ENCODE results near the gene ATXN1.

Gene ATXN1

DNA sequence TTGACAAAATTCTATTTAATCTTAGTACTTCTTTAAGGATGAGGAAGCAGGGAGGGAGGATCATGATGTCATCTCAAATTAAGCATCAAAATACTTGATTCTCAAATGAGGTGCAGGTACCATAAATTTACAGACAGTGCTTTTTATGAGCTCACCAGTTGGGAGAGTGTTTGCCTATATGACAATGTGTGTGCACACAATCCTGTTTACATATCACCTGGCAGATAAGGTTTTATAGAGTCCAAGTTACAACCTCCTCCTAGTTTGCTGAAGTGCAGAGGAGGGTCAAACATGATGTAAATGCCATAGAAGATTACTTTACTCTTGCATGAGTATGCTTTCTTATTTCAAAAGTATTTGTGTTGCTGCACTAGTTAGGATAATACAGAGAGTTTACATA is 6.4 kb downstream of the ATXN1 start:
- ChIA-PET CTCF (interaction anchor here (1.3 to 2.1 kb wide), 3 partner anchors 9 to 59 kb away, joined by 3 to 10 read pairs (median 3); no protein-coding TSS in a partner anchor), POLR2A (interaction anchor here (0.5 kb wide), 1 partner anchor 324 kb away, joined by 3 read pairs; no protein-coding TSS in a partner anchor)
- DNase-seq (ENCODE audit: extremely low spot score), result no peak
- TF ChIP-seq, protein P1, sequence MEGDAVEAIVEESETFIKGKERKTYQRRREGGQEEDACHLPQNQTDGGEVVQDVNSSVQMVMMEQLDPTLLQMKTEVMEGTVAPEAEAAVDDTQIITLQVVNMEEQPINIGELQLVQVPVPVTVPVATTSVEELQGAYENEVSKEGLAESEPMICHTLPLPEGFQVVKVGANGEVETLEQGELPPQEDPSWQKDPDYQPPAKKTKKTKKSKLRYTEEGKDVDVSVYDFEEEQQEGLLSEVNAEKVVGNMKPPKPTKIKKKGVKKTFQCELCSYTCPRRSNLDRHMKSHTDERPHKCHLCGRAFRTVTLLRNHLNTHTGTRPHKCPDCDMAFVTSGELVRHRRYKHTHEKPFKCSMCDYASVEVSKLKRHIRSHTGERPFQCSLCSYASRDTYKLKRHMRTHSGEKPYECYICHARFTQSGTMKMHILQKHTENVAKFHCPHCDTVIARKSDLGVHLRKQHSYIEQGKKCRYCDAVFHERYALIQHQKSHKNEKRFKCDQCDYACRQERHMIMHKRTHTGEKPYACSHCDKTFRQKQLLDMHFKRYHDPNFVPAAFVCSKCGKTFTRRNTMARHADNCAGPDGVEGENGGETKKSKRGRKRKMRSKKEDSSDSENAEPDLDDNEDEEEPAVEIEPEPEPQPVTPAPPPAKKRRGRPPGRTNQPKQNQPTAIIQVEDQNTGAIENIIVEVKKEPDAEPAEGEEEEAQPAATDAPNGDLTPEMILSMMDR (IDR thresholded peaks at IDR 0.05; ENCODE audit: control extremely low read depth, extremely low read depth, low read depth, missing control alignments), result no peak

DNA sequence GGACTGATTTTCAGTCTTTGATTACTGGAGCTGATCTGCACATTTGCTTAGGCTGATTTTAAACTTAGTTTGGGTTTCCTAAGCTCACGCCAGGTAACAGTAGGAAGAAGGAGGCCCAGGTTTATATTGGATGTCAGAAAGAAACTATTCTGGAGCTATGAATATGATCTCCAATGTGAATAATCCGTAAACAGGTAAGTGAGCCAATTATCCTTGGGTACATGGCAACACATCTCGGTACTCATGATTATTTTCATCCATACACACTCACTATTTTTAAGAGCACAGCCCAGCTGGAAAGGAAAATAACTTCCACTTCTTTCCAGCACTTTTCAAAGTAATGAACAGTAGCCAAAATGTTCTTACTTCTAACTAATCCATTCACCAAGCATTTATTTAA is 7.0 kb downstream of the ATXN1 start:
- DNase-seq (ENCODE audit: extremely low spot score), result no peak
- TF ChIP-seq, protein P1 (IDR thresholded peaks at IDR 0.05; ENCODE audit: control extremely low read depth, extremely low read depth, low read depth, missing control alignments), result no peak
- ChIA-PET POLR2A (interaction anchor here (0.5 kb wide), 1 partner anchor 415 kb away, joined by 3 read pairs; no protein-coding TSS in a partner anchor), CTCF (interaction anchor here (1.0 to 2.1 kb wide), 4 partner anchors 9 to 59 kb away, joined by 3 to 10 read pairs (median 3); no protein-coding TSS in a partner anchor)

DNA sequence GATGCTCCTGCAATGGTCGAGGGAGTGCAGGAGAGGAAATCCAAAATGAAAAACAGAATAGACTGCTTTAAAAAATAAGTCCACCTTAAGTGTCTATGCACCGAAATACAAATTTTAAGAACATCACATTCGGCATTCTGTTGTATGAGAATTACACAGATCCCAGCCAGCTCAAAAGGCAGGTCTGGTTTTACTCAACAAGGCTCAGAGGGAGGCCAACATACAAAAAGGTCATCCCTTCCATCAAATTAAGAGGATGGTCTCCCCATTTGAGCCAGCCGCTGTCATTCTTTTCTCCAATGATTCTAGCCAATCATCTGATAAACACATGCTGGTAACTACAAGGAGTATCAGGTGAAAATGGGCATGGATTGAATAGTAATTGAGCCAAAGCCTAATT is 7.9 kb downstream of the ATXN1 start:
- ChIA-PET CTCF (interaction anchor here (1.0 to 2.1 kb wide), 2 partner anchors 8 to 10 kb away, joined by 3 to 10 read pairs; no protein-coding TSS in a partner anchor), POLR2A (no interaction called here)
- TF ChIP-seq, protein P1 (IDR thresholded peaks at IDR 0.05; ENCODE audit: control extremely low read depth, extremely low read depth, low read depth, missing control alignments), result no peak
- DNase-seq (ENCODE audit: extremely low spot score), result no peak

DNA sequence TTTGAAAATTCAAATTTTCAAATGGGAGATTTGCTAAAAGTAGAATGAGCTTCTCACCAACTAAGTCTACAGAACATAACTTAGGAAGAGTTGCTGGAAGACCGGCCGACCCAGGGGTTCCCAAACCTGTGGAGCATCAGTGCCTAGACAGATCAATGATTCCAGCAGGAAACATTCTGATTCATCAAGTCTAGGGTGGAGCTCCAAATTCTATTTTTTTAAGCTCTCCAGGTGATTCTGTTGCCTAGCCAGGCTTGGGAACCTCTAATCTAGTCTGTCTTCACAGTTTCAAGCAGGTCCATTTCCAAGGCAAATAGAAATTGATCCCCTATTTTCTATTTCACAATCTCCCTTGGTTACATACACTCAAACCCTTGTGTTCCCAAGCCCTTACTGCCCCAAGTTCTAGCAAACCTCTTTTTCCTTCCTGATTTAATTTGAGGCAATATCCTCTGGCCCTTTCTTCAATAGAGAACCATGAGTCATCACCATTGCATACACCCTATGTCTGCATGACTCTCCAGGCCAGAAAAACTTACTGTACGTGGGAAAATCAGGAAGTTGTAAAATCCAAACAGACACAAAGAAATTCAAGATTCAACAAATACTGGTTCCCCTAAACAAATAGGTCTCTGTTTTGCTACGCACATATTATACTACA is 8.9 kb downstream of the ATXN1 start:
- CTCF ChIA-PET, result interaction anchor here (0.8 to 1.2 kb wide), 3 partner anchors 11 to 40 kb away, joined by 3 to 9 read pairs (median 3); no protein-coding TSS in a partner anchor
- TF ChIP-seq, protein P1 (IDR thresholded peaks at IDR 0.05; ENCODE audit: control extremely low read depth, extremely low read depth, low read depth, missing control alignments), result no peak
- DNase-seq (ENCODE audit: extremely low spot score), result no peak
- POLR2A ChIA-PET, result no interaction called here

DNA sequence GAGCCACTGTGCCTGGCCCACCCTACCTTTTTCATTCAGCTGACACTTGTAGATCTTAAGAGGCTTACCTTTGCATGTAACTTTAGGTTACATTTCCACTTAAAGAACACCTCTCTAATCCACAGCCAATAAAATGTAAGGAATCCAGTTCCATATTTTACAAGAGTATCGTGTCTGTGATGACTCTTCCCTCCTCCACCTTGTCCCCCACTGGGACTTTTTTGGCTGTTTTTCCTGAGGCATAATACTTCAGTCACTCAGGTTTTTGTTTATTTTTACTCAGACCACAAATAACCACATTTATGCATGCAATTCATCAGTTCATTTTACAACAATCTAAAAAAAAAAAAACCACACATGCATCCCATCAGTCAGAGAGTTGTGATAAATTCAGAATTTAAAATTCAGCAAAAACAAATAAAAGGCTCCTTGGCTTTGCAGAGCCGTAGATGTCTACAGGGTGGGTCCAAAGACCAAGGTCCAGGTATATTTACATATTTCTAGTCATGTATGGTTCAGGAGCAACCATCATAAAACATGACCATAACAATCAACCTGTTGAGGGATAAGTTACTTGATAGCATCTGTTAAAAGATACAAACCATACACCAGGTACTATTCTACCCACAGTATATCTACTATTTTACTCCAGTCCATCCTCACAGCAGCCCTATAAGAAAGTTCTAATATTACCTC is 9.9 kb downstream of the ATXN1 start:
- no peak for DNase-seq (ENCODE audit: extremely low spot score)
- TF ChIP-seq, protein P1 (IDR thresholded peaks at IDR 0.05; ENCODE audit: control extremely low read depth, extremely low read depth, low read depth, missing control alignments), result no peak
- ChIA-PET CTCF (interaction anchor here (0.8 to 1.2 kb wide), 3 partner anchors 11 to 39 kb away, joined by 3 to 9 read pairs (median 3); no protein-coding TSS in a partner anchor), POLR2A (no interaction called here)

DNA sequence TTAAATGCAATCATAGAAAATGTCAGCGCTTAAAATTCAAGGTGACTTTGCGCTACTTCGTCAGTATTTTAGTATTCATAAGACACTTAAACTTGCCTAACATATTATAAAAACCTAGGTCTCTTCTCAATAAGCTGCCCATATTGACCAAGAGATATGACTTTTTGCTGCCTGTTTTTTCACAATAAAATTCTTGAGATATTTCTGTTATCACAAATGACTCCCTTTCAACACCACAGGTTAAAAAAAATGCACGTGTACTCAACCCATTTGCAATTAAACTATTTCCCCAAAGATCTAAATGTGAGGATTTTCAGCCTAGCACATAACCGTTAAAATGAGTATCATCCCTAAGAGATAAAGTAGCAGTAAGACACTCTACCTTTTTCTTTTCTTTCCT is 10.7 kb downstream of the ATXN1 start:
- ChIA-PET POLR2A (no interaction called here), CTCF (interaction anchor here (1.1 to 2.2 kb wide), 3 partner anchors 11 to 240 kb away, joined by 3 to 6 read pairs (median 5); partner anchors contain the start of gene ATXN1)
- DNase-seq (ENCODE audit: extremely low spot score), result no peak
- TF ChIP-seq, protein P1 (IDR thresholded peaks at IDR 0.05; ENCODE audit: control extremely low read depth, extremely low read depth, low read depth, missing control alignments), result no peak

All from GM10248 (cell line).